Osteocyte (in vitro differentiated cells): ENCODE results near the gene DOCK2. TPM values are rescaled to one million over a fixed set of nuclear protein-coding genes. Genes with fewer than 3 reads are reported as not detected.

Source experiments
- DNase-seq: peaks from one replicate; pipeline ENCODE4 v3.0.0; 2021; ENCODE audit warnings: mixed read lengths; ENCODE audit not compliant: unreplicated experiment; ENCODE audit errors: extremely low spot score
- H3K27ac Mint-ChIP-seq: one replicate; pipeline ENCODE4 v1.8.0; 2021; ENCODE audit warnings: mild to moderate bottlenecking, mixed read lengths; ENCODE audit not compliant: unreplicated experiment
- H3K27me3 Mint-ChIP-seq: one replicate; pipeline ENCODE4 v1.8.0; 2021; ENCODE audit warnings: mixed read lengths; ENCODE audit not compliant: unreplicated experiment
- H3K36me3 Mint-ChIP-seq: one replicate; pipeline ENCODE4 v1.8.0; 2021; ENCODE audit warnings: mixed read lengths; ENCODE audit not compliant: unreplicated experiment
- H3K4me1 Mint-ChIP-seq: one replicate; pipeline ENCODE4 v1.8.0; 2021; ENCODE audit warnings: mixed read lengths; ENCODE audit not compliant: unreplicated experiment
- H3K4me3 Mint-ChIP-seq: one replicate; pipeline ENCODE4 v1.8.0; 2021; ENCODE audit warnings: mild to moderate bottlenecking, moderate library complexity, mixed read lengths; ENCODE audit not compliant: unreplicated experiment
- H3K9me3 Mint-ChIP-seq: one replicate; pipeline ENCODE4 v1.8.0; 2021; ENCODE audit warnings: mixed read lengths; ENCODE audit not compliant: unreplicated experiment
- total RNA-seq: library from RNA; stranded (reverse); gene quantifications from 2 replicates; pipeline ENCODE4 v1.2.1, GENCODE V29; 2021
- TF ChIP-seq, protein P1 (sequence below): fragments of 200-600 bp; sonication (generic); IDR thresholded peaks from 2 replicates; pipeline ENCODE4 v1.5.0; 2021; ENCODE audit warnings: antibody characterized with exemption, mild to moderate bottlenecking, moderate library complexity

The DOCK2 gene
- total RNA-seq, 1 donor from 2014 or later = 11.6 TPM

DNA sequence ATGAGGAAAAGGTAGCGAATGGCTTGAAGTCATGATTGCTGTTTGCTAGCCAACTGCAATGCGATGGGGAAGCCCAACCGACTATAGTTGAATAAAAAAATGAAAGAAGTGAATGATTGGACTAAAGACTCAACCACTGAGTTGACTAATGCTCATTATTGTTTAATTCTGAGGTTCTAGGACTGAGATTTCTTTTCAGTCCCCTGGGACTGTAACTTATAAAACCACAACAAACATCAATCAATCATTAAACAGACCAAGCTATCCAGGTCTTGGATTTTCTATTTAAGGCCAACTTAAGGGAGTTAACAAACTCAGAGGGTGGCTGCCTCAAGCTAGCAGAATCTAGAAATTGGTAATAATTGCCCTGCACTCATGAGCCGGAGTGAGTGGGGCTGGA, 154.2 kb downstream of the DOCK2 start:
- no peaks in the 10 kb centered on the region for H3K36me3 Mint-ChIP-seq
- DNase-seq = no peak
- H3K9me3 Mint-ChIP-seq = no peaks in the 10 kb centered on the region
- H3K4me1 Mint-ChIP-seq = peaks cover 10% of the 10 kb centered on the region
- no peak overlapping the region for H3K4me3 Mint-ChIP-seq
- H3K27me3 Mint-ChIP-seq = no peaks in the 10 kb centered on the region
- no peak overlapping the region for H3K27ac Mint-ChIP-seq
- TF ChIP-seq, protein P1, sequence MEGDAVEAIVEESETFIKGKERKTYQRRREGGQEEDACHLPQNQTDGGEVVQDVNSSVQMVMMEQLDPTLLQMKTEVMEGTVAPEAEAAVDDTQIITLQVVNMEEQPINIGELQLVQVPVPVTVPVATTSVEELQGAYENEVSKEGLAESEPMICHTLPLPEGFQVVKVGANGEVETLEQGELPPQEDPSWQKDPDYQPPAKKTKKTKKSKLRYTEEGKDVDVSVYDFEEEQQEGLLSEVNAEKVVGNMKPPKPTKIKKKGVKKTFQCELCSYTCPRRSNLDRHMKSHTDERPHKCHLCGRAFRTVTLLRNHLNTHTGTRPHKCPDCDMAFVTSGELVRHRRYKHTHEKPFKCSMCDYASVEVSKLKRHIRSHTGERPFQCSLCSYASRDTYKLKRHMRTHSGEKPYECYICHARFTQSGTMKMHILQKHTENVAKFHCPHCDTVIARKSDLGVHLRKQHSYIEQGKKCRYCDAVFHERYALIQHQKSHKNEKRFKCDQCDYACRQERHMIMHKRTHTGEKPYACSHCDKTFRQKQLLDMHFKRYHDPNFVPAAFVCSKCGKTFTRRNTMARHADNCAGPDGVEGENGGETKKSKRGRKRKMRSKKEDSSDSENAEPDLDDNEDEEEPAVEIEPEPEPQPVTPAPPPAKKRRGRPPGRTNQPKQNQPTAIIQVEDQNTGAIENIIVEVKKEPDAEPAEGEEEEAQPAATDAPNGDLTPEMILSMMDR = no peak

DNA sequence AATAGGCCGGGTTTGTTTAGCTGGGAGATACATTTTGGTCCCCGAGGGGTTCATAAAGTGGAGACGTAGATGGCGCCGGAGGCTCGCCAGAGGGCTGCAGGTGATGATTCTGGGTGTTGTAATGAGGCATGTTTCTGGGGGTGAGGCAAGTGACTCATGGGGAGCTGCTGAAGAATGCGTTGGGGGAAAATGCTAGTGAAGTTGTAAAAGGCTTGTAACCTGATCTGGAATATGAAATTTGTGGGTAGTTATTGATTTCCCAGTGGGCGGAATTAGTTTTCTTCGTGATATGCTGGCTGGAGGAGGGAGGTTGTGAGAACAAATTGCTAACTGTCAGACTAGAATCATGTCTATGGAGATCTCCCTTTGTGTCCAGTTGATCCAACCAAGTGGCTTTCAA, 158.3 kb downstream of the DOCK2 start:
- Mint-ChIP-seq H3K9me3 (peaks cover 6% of the 10 kb centered on the region), H3K36me3 (no peaks in the 10 kb centered on the region), H3K27me3 (no peaks in the 10 kb centered on the region), H3K4me1 (no peaks in the 10 kb centered on the region), H3K27ac (no peak overlapping the region), H3K4me3 (no peak overlapping the region)
- TF ChIP-seq, protein P1 = no peak
- no peak for DNase-seq

- no peak for DNase-seq
- Mint-ChIP-seq H3K27me3 (no peaks in the 10 kb centered on the region), H3K36me3 (no peaks in the 10 kb centered on the region)
Measured at GRCh38 chr5:169796731-169797130, 159.7 kb downstream of the DOCK2 start.

DNA sequence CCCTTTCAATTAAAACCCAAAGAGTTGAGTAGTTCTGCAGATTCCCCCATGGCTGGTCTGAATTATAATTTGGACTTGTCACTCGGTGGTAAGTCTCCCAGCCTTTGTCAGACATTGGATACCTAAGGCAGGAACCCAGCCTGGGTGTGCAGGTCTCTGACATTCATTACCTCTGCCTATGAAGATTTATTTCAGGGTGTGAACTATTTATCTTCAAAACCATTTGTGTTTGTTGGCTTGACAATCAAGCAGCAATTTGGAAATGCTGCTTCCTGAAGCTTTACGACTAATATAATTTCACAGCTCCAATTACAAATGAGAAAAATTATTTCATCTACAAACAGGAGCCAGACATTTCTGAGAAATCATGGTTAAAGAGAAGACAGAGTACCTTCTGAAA, 160.5 kb downstream of the DOCK2 start:
- Mint-ChIP-seq H3K4me3 (no peak overlapping the region), H3K9me3 (peaks cover 6% of the 10 kb centered on the region), H3K36me3 (no peaks in the 10 kb centered on the region), H3K27ac (no peak overlapping the region), H3K27me3 (no peaks in the 10 kb centered on the region), H3K4me1 (no peaks in the 10 kb centered on the region)
- no peak for DNase-seq
- TF ChIP-seq, protein P1 = no peak

More at GRCh38 chr5:169796731-169797130, 159.7 kb downstream of the DOCK2 start:
- H3K9me3 Mint-ChIP-seq = peaks cover 6% of the 10 kb centered on the region
- H3K27ac Mint-ChIP-seq = no peak overlapping the region
- TF ChIP-seq, protein P1 = no peak
- H3K4me3 Mint-ChIP-seq = no peak overlapping the region
- H3K4me1 Mint-ChIP-seq = no peaks in the 10 kb centered on the region

- Mint-ChIP-seq H3K4me3 (no peak overlapping the region), H3K27ac (no peak overlapping the region), H3K9me3 (peaks cover 6% of the 10 kb centered on the region), H3K36me3 (no peaks in the 10 kb centered on the region), H3K27me3 (no peaks in the 10 kb centered on the region), H3K4me1 (peaks cover 3% of the 10 kb centered on the region)
- no peak for DNase-seq
- TF ChIP-seq, protein P1 = no peak
Measured at GRCh38 chr5:169798438-169798837, 161.4 kb downstream of the DOCK2 start.
